Measurements from ENCODE around the gene SUOX.

DNA sequence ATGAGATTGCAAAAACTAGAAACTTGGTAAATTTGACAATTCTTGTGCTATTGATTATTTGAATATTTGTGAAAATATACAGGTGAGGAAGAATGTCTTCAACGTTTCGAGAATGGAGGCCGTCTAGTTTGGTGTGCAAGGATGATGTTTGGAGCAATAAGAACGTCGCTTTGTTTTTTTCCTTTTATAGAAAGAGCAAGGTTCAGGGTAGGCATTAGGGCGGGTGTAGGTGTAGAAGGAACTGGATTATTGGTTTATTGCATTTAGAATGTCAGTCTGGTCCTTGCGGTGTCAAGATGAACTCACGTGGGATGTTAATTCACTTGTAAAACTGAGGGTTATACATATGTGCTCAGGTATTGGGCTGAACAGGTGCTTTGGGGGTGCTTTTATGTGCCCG lies 45.8 kb downstream of the SUOX start:
- TF ChIP-seq ZNF263 (CRISPR knock-in tag; IDR thresholded peaks at IDR 0.05; ENCODE audit: low read depth), result no peak
- TF ChIP-seq, protein P1, sequence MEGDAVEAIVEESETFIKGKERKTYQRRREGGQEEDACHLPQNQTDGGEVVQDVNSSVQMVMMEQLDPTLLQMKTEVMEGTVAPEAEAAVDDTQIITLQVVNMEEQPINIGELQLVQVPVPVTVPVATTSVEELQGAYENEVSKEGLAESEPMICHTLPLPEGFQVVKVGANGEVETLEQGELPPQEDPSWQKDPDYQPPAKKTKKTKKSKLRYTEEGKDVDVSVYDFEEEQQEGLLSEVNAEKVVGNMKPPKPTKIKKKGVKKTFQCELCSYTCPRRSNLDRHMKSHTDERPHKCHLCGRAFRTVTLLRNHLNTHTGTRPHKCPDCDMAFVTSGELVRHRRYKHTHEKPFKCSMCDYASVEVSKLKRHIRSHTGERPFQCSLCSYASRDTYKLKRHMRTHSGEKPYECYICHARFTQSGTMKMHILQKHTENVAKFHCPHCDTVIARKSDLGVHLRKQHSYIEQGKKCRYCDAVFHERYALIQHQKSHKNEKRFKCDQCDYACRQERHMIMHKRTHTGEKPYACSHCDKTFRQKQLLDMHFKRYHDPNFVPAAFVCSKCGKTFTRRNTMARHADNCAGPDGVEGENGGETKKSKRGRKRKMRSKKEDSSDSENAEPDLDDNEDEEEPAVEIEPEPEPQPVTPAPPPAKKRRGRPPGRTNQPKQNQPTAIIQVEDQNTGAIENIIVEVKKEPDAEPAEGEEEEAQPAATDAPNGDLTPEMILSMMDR (IDR thresholded peaks at IDR 0.05), result no peak
